Liver (tissue), 9 donors: ENCODE results near the gene LIMCH1. TPM values are rescaled to one million over a fixed set of nuclear protein-coding genes. Genes with fewer than 3 reads are reported as not detected.

Experiments
- DNase-seq: peaks from one replicate; pipeline ENCODE4 v3.0.0-alpha.2; 2017; ENCODE audit warnings: low spot score
- H3K27ac ChIP-seq, 2 donors: one replicate each; pipeline ENCODE4 v1.7.0; 2013; ENCODE audit warnings: inconsistent platforms in 2 of 2, low read length in 2 of 2, control low read depth in 1 of 2, low read depth in 1 of 2, mild to moderate bottlenecking in 1 of 2
- H3K27me3 ChIP-seq, 4 donors: one replicate each; pipeline versions ENCODE4 v1.6.1 to v1.7.0; 2013; ENCODE audit warnings: low read length in 3 of 4, inconsistent platforms in 1 of 4, mild to moderate bottlenecking in 1 of 4, moderate library complexity in 1 of 4; ENCODE audit not compliant: control insufficient read depth in 4 of 4, insufficient read depth in 4 of 4
- H3K36me3 ChIP-seq, 4 donors: one replicate each; pipeline versions ENCODE4 v1.6.1 to v1.7.0; 2013; ENCODE audit warnings: low read length in 3 of 4, mild to moderate bottlenecking in 3 of 4, low read depth in 1 of 4, moderate library complexity in 1 of 4; ENCODE audit not compliant: control insufficient read depth in 4 of 4, insufficient read depth in 3 of 4
- H3K4me1 ChIP-seq, 4 donors: one replicate each; pipeline versions ENCODE4 v1.6.1 to v1.7.0; 2013; ENCODE audit warnings: low read length in 3 of 4, mild to moderate bottlenecking in 3 of 4, moderate library complexity in 1 of 4; ENCODE audit not compliant: control insufficient read depth in 4 of 4, insufficient read depth in 4 of 4
- H3K4me3 ChIP-seq, 3 donors: one replicate each; pipeline versions ENCODE4 v1.6.1 to v1.7.0; 2013; ENCODE audit warnings: low read length in 3 of 3, control low read depth in 1 of 3, low read depth in 1 of 3, mild to moderate bottlenecking in 1 of 3
- H3K9ac ChIP-seq, 2 donors: one replicate each; pipeline ENCODE4 v1.7.0; 2013; ENCODE audit warnings: low read length in 2 of 2, mild to moderate bottlenecking in 2 of 2, moderate library complexity in 2 of 2, control low read depth in 1 of 2, low read depth in 1 of 2
- H3K9me3 ChIP-seq, 4 donors: one replicate each; pipeline versions ENCODE4 v1.6.1 to v1.7.0; 2013; ENCODE audit warnings: low read length in 3 of 4; ENCODE audit not compliant: control insufficient read depth in 4 of 4
- ATF3 ChIP-seq: IDR thresholded peaks from 2 replicates; pipeline ENCODE4 v1.6.1; 2016; ENCODE audit warnings: antibody characterized with exemption
- CTCF ChIP-seq: fragments of 150-350 bp; IDR thresholded peaks from 2 replicates; pipeline ENCODE4 v1.5.1; 2017; ENCODE audit warnings: improper control_type of control experiment, low read depth, low read length; ENCODE audit not compliant: missing input control
- FOXA1 ChIP-seq: IDR thresholded peaks from 2 replicates; pipeline ENCODE4 v1.6.1; 2016; ENCODE audit warnings: antibody characterized with exemption
- HNF4A ChIP-seq, 2 donors: conservative IDR thresholded peaks; 2 replicates each; pipeline ENCODE4 v1.6.1; 2016; ENCODE audit warnings: antibody characterized with exemption in 2 of 2, mild to moderate bottlenecking in 2 of 2
- HNF4G ChIP-seq: IDR thresholded peaks from 2 replicates; pipeline ENCODE4 v1.6.1; 2016; ENCODE audit warnings: antibody characterized with exemption
- NR2F2 ChIP-seq: IDR thresholded peaks from 2 replicates; pipeline ENCODE4 v1.6.1; 2016; ENCODE audit warnings: antibody characterized with exemption
- RAD21 ChIP-seq, 2 donors: IDR thresholded peaks; 2 replicates each; pipeline ENCODE4 v1.6.1; 2016; ENCODE audit warnings: antibody characterized with exemption in 2 of 2, mild to moderate bottlenecking in 2 of 2
- TAF1 ChIP-seq: conservative IDR thresholded peaks from 2 replicates; pipeline ENCODE4 v1.6.1; 2016; ENCODE audit warnings: antibody characterized with exemption, mild to moderate bottlenecking
- YY1 ChIP-seq: IDR thresholded peaks from 2 replicates; pipeline ENCODE4 v1.6.1; 2016; ENCODE audit warnings: antibody characterized with exemption, mild to moderate bottlenecking
- ZBTB33 ChIP-seq: IDR thresholded peaks from 2 replicates; pipeline ENCODE4 v1.6.1; 2016; ENCODE audit warnings: antibody characterized with exemption
- WGBS: extraction: QIAGEN DNeasy Blood & Tissue Kit; methylation state at CpG from one replicate; pipeline ENCODE4 v1.1.7; 2013; 5-methylcytosine and 5-hydroxymethylcytosine counted together
- polyA plus RNA-seq, 2 donors: library from polyadenylated mRNA; stranded (reverse) in 1 of 2; unstranded in 1 of 2; fragments of 200-250 nt in 1 of 2; fragments of >200 nt in 1 of 2; fragmentation: Nextera tagmentation in 1 of 2; extraction: Ambion mirVana in 1 of 2; gene quantifications; one replicate each; pipeline versions ENCODE4 v1.2.1 to v1.2.3, GENCODE V29; 2013 to 2015
- total RNA-seq, 2 donors: library from RNA; depleted of rRNA; stranded (reverse); fragments of >200 nt; gene quantifications; one replicate each; pipeline ENCODE4 v1.2.3, GENCODE V29; 2014
- donor health status: healthy.
- donor health status: healthy.
- donor health status: healthy.
- donor health status: healthy.
- donor health status: healthy.

Gene LIMCH1
- total and polyA plus RNA-seq, 4 donors = 2.0 to 30.6 (median 8.1) TPM

GRCh38 chr4:41542526-41543275, 4.7 kb downstream of the LIMCH1 start:
- Histone ChIP-seq H3K4me3 (no peak overlapping the region), H3K9me3 (no peaks in the 10 kb centered on the region), H3K27ac (no peak overlapping the region), H3K27me3 (no peaks in the 10 kb centered on the region), H3K36me3 (no peaks in the 10 kb centered on the region), H3K9ac (no peak overlapping the region), H3K4me1 (no peaks in the 10 kb centered on the region)
- TF ChIP-seq YY1 (no peak), ATF3 (no peak), ZBTB33 (no peak), CTCF (no peak)
- no peak for DNase-seq
- 71% methylated on average over 5 of the region's 5 CpGs for WGBS

GRCh38 chr4:41545238-41545637, 7.3 kb downstream of the LIMCH1 start:
- H3K9me3 ChIP-seq = no peaks in the 10 kb centered on the region
- no peaks in the 10 kb centered on the region for H3K36me3 ChIP-seq
- 63% methylated on average over 6 of the region's 6 CpGs for WGBS
- no peak for DNase-seq
- H3K27me3 ChIP-seq = no peaks in the 10 kb centered on the region
- no peak for TF ChIP-seq ZBTB33
- TF ChIP-seq TAF1 = no peak
- TF ChIP-seq HNF4A (conservative IDR thresholded peaks at IDR 0.05) = no peak
- TF ChIP-seq NR2F2 = peak; percentile 48
- no peak for TF ChIP-seq HNF4G
- TF ChIP-seq ATF3 = no peak
- TF ChIP-seq FOXA1 = no peak
- TF ChIP-seq YY1 = no peak
- TF ChIP-seq RAD21 (IDR thresholded peaks at IDR 0.05) = peak in 1 of 2 donors; percentile 13
- H3K4me1 ChIP-seq = peaks cover 0 to 11% (median 1%) of the 10 kb centered on the region in 4 donors
- H3K27ac ChIP-seq = no peak overlapping the region
- no peak overlapping the region for H3K4me3 ChIP-seq
- H3K9ac ChIP-seq = no peak overlapping the region
